HG02973 (cell line): ENCODE results near the gene SESN3.
"Not testable (repeated sequence)": the region's sequence is repeated elsewhere in the genome, so short reads cannot be mapped to it uniquely, and the experiment has no call there.

Experiments used
- ATAC-seq: cut with Tn5 transposase; IDR thresholded peaks from one replicate; pipeline ENCODE4 v1.9.1; 2021; ENCODE audit warnings: moderate library complexity; ENCODE audit not compliant: unreplicated experiment

Gene SESN3

GRCh38 chr11:95251896-95252295 is 20.9 kb upstream of the SESN3 start:
- not testable (repeated sequence) for ATAC-seq

DNA sequence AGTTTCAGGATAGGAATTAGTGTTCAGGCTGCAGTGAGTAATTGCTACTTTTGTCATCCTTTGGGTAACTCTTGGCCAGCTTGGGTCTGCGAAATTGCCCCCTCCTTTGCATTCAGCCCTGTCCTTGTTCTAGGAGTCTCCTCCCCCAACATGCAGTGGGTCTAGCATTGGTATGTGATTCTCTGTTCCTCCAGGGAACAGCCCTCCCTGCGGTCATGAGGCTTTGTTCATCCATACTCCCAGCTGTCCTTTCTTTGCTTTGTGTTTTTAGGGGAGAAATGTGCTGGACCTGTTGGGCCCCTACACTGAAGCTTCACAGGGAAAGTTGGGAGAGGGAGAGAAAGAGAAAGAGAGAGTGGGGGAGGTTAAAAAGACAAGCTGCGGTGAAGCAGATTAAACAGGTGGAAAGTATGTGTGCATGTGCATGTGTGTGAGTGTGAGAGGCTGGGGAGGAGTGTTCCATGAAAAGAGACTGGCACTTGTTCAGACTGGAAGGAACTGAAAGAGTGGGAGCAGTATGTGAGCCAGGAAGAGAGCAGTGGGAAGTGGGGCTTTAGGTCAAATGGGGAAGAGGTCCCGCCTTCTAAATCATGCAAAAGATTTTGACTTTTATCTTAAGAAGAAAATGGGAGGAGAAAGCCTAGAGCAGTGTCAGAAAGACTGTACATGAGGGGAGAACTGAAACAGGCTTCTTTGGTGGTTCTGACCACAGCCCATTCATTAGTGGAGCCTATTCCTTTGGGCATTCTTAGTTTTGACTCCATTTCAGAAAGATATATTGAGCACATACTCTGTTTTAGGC is 17.9 kb upstream of the SESN3 start:
- peak; percentile 88 for ATAC-seq

DNA sequence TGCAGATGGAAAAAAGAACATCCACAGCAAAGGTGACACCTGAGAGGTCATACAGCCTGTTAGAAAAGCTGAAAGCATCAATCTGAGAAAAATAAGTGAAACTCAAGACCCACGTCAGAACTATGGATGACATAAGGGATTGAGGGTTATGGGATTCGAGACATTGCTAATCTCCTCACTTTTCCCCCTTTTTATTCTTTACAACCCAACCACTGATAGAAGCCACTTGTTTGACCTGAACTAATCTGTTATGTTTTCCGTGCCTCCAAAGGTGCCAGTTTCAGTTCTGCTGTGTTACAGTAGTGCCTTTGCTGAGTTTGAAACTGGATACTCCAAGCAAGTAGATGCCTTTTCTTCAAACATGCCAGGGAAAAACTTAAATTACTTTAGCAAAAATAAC is 16.9 kb upstream of the SESN3 start:
- no peak for ATAC-seq

DNA sequence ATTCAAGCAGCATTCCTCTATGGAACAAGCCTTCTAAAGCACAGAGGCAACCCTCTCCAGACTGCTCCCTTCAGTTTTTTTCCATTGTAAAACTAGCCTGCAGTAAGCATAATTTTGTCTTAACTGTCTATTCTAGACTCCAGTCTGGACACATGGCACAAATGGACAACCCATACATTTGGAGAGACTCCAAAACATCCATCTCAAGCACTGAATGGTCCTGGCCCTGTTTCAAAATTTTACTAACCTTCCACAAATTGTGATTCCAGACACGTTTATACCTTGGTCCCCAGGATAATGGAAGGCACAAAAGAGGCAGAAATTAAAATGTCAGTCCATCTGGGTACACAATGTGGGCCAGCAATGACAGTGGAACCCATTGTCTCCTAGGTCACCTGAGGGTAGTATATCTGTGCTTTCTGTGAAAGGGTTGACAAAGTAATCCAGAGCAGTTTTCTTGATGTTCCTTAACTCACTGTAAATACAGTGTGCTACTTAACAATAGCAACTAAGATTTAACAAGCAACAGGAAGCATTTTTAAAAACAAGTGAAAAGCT is 16.2 kb upstream of the SESN3 start:
- ATAC-seq, result no peak

GRCh38 chr11:95245581-95245980 is 14.6 kb upstream of the SESN3 start:
- no peak for ATAC-seq

DNA sequence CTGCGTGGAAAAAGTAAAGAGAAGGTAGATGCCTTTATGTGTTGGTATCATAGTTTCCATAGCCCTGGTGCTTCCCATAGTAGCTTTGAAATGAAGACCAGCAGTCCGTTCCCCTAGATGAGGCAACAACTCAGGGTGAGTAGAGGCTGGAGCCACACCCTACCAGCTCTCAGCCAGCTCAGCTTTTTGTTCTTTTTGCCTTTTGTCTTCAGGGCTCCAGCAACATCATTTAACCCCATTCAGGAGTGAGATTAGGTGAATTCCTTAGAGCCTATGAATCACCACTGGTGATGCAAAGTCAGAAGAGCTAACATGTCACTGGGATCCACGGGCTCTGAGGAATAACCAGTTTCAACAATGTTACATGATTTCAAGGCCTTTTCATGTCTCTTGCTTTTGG is 14.0 kb upstream of the SESN3 start:
- ATAC-seq, result no peak

GRCh38 chr11:95243673-95244072 is 12.7 kb upstream of the SESN3 start:
- no peak for ATAC-seq

DNA sequence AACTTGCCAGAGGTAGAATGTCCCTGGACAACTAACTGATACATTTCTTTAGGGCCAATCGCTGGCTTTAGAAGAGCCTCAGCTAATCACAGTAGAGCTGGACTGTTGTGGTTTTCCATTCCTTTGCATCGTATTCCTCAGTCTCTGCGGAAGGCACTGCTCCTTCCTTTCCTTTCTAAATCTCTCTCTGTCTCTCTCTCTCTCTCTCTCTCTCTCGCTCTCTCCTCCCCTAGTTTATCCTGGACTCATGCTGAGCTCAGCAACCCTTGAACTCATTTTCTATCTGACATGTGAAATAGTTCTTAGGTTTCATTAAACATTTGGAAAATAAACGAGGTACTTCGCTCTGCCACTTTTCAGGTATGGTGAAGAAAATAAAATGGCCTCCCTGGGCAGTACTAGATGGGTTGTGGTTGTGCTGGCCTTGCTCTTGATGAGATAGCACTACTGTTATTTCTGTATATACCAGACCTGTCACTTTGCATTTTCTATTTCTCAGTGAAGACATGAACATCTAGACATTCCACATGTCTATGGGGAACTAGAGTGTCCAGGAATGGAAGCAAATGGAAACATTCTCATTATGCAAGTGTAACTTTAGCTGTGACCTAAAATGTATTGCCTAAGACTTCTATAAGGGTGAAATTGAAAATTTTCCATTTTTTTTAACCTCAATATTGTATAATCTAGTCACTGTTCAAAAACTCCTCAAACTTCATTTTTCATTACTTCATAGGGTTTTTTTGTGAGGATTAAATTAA is 12.0 kb upstream of the SESN3 start:
- no peak for ATAC-seq

DNA sequence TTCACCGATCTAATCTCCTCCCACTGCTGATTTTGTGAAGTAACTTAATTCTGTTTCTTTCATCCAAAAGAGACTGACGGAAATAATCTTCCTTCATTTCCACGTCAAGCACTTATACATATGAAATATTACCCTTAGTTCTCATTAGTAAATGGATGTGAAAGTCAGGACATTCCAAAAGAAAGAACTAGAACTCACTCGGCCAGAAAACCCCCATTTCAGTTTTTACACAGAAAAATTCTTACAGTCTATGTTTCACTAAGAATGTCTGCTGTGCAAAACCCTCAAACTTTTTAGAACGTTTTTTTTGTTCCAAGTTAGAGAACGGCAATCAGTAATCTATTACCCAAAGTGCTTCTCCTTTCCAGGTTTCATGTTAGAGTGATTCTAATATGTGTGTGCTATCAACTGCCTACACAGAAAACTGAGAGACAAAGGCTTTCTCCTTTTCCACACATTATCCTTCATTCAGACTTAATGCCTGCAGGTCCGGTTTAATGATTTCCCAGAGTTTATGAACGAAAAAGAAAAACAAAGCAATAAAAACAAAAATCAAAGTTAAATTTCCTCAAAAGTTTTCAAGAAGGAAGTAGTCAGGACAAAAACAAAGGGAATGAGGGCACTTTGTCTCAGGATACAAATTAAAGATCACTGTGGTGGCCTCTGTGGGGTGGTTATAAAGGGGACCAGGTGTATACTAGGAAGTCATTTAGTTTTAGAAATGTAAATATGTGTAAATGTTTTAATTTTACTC is 11.3 kb upstream of the SESN3 start:
- ATAC-seq, result peak; percentile 51

DNA sequence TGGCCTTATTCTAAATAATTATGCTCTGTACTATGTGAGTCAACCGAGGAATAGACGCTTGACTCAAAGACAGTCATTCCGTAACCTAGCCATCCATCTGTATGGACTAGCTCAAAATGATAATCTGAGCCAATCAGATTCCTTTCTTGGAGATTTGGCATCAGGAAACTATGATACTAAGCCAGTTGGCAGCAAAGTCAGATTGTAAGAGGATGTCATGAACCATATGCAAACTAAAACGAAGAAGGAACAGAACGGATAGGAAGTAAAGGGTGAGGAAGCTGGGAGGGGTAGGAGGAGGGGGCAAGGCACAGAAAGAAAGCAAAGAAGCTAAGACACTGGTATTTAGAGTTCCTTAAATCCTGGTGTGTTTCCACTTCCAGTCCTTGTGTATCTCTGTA is 10.7 kb upstream of the SESN3 start:
- peak; percentile 87 for ATAC-seq

- no peak for ATAC-seq
Observed at GRCh38 chr11:95239871-95240649, 9.1 kb upstream of the SESN3 start.

DNA sequence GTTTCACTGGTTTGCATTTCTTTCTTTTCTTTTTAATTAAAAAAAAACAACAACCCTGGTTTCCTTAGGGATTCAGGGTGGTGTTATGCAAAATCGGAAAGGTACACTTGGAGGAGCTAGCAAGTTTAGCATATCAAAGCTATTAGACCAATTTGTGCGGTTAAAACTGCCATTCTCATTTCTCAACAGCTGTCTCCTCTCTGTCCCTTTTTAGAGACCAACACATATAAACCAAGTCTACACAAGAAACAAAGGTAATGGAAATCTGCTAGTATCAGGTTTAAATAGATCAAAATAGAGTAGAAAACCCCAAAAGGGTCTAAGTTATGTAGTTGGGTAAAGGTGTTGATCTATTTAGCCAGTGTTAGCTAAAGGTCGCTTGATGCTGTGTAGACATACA is 1.7 kb upstream of the SESN3 start:
- ATAC-seq, result no peak

DNA sequence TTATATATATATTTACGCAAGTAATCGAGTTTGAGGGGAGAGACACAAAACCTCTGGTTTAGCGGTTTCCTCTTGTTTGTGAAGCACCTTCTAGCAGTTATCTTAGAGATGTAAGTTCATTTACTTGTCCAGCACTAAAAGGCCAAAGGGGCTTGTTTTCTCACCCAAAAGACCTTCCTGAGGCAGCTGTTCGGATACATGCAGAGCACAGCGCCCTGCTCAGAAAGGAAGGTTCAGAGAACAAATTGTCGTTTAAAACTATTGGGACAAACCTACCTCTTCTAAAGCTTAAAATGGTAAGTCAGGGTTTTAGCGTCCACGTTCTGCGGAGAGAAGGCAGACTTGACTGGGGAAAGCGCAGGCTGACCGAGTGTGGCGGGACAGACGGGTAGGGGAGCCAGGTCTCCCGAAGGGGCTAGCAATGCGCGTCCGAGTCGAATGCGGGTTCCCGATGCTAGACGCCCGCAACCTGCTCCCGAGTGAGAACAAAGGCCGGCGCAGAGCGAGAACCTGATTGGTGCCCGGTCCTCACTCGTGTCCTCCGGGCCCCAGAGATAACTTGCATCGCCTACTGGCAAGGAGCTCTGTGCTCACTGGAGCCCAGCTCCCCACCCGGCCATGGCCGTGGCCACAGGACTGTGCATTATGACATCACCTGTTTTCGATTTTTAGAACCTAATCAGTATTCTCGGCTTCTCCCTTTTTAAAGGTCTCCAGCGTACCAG is 1.0 kb upstream of the SESN3 start:
- peak; percentile 29 for ATAC-seq

GRCh38 chr11:95230810-95231126 is 234 bp downstream of the SESN3 start:
- peak; percentile 9 for ATAC-seq

- ATAC-seq, result no peak
Observed at GRCh38 chr11:95229993-95230809, 801 bp downstream of the SESN3 start.

DNA sequence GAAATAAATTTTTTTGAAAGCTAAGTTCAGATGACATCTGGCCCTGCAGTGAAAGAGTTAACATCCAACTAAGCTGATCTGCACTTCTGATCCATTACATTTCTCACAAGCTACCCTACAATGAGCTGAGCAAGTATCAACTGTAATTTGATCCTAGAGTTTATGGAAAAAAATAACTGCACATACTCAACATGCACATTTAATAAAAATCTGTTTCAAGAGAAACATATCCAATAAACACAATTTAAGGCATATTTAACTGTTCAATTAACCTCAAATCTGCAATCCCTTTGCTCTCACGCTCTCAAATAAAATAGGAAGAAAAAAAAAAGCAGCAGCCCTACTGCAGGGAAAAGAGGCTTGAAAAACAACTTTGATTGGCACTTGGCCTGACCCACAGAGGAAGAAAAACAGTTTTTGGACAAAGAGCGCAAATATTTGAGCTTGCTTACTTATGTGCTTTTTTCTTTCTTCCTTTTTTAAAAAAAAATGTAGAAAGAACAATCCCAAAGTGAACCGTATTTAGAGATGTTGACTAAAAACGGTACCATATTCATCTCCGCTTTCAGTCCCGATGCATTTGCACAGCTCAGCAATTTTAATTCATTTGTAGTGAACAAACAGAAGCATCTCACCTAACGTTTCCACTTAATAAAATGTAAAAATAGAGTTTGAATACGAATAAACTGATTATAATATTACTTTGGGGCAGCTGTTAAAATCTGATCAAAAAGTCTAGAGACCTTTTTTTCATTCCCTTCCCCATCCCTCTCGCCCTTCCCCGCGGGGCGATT is 1.6 kb downstream of the SESN3 start:
- no peak for ATAC-seq

- ATAC-seq, result no peak
Observed at GRCh38 chr11:95228081-95228749, 2.8 kb downstream of the SESN3 start.

- ATAC-seq, result not testable (repeated sequence)
Observed at GRCh38 chr11:95227060-95227459, 3.9 kb downstream of the SESN3 start.
